IMR-90 (cell line): ENCODE results near the gene NFX1.

Experiments
- BHLHE40 ChIP-seq: fragments of 150-350 bp; IDR thresholded peaks from 2 replicates; pipeline ENCODE4 v1.6.1; 2016; ENCODE audit warnings: mild to moderate bottlenecking, low read depth, low read length
- MAFK ChIP-seq: IDR thresholded peaks from 2 replicates; pipeline ENCODE4 v1.6.1; 2012; ENCODE audit warnings: low read depth, low read length, improper control_type of control experiment
- POLR2A ChIP-seq: IDR thresholded peaks from 2 replicates; pipeline ENCODE4 v1.6.1; 2012; ENCODE audit warnings: mild to moderate bottlenecking, low read depth, low read length
- RAD21 ChIP-seq: IDR thresholded peaks from 2 replicates; pipeline ENCODE4 v1.6.1; 2012; ENCODE audit warnings: low read length, improper control_type of control experiment
- RCOR1 ChIP-seq: IDR thresholded peaks from 2 replicates; pipeline ENCODE4 v1.6.1; 2012; ENCODE audit warnings: mild to moderate bottlenecking, low read length, improper control_type of control experiment; ENCODE audit not compliant: insufficient replicate concordance
- RFX5 ChIP-seq: IDR thresholded peaks from 2 replicates; pipeline ENCODE4 v1.8.0; 2012; ENCODE audit warnings: low read depth, mild to moderate bottlenecking, low read length, moderate library complexity
- TF ChIP-seq, protein P1 (sequence below): fragments of 150-350 bp; IDR thresholded peaks from 2 replicates; pipeline ENCODE4 v1.6.1; 2016; ENCODE audit warnings: low read depth, mild to moderate bottlenecking, low read length, moderate library complexity, borderline replicate concordance
- TF ChIP-seq, protein P2 (sequence below): conservative IDR thresholded peaks from 2 replicates; pipeline ENCODE4 v1.5.1; 2012; ENCODE audit warnings: mild to moderate bottlenecking, low read depth, low read length, improper control_type of control experiment
- TF ChIP-seq, protein P3 (sequence below): fragments of 150-350 bp; IDR thresholded peaks from 2 replicates; pipeline ENCODE4 v1.6.1; 2017; ENCODE audit warnings: mild to moderate bottlenecking, antibody characterized with exemption, low read length, low read depth

GRCh38 chr9:33419708-33420303 lies 129.5 kb downstream of the NFX1 start:
- TF ChIP-seq BHLHE40 (no peak), RAD21 (no peak), POLR2A (no peak), RCOR1 (no peak), RFX5 (no peak), MAFK (no peak)
- TF ChIP-seq, protein P1, sequence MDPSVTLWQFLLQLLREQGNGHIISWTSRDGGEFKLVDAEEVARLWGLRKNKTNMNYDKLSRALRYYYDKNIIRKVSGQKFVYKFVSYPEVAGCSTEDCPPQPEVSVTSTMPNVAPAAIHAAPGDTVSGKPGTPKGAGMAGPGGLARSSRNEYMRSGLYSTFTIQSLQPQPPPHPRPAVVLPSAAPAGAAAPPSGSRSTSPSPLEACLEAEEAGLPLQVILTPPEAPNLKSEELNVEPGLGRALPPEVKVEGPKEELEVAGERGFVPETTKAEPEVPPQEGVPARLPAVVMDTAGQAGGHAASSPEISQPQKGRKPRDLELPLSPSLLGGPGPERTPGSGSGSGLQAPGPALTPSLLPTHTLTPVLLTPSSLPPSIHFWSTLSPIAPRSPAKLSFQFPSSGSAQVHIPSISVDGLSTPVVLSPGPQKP = no peak
- TF ChIP-seq, protein P2, sequence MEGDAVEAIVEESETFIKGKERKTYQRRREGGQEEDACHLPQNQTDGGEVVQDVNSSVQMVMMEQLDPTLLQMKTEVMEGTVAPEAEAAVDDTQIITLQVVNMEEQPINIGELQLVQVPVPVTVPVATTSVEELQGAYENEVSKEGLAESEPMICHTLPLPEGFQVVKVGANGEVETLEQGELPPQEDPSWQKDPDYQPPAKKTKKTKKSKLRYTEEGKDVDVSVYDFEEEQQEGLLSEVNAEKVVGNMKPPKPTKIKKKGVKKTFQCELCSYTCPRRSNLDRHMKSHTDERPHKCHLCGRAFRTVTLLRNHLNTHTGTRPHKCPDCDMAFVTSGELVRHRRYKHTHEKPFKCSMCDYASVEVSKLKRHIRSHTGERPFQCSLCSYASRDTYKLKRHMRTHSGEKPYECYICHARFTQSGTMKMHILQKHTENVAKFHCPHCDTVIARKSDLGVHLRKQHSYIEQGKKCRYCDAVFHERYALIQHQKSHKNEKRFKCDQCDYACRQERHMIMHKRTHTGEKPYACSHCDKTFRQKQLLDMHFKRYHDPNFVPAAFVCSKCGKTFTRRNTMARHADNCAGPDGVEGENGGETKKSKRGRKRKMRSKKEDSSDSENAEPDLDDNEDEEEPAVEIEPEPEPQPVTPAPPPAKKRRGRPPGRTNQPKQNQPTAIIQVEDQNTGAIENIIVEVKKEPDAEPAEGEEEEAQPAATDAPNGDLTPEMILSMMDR = no peak
- TF ChIP-seq, protein P3, sequence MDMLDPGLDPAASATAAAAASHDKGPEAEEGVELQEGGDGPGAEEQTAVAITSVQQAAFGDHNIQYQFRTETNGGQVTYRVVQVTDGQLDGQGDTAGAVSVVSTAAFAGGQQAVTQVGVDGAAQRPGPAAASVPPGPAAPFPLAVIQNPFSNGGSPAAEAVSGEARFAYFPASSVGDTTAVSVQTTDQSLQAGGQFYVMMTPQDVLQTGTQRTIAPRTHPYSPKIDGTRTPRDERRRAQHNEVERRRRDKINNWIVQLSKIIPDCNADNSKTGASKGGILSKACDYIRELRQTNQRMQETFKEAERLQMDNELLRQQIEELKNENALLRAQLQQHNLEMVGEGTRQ = no peak
